ENCODE measurements around the gene REELD1.

Gene REELD1

GRCh38 chr4:146229406-146229805, 15.1 kb downstream of the REELD1 start:
- no peak for DNase-seq

DNA sequence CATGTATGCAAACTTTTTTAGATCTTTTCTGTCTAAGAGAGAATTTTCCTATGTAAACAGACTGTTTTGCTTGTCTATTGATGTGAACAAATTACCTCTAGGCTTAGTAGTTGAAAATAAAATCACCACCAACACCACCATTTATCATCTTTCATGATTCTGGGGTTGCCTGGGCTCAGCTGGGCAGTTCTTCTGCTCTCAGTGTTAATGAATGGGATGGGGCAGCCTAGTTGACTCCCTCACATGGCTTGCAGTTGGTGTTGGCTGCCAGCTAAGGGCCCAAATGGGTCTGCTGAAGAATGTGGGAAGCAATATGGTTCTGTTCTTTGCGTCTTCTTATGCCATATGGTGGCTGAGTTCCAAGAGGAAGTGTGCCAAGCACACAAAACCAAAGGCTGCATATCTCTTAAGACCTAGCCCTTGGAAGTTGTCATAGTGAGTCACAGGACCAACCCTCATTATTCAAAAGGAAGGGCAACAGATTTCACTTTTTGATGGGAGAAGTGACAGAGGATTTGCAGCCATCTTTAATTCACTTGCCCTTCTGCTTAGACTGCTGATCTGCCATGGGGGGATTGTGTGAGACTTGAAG, 17.9 kb downstream of the REELD1 start:
- DNase-seq = no peak

DNA sequence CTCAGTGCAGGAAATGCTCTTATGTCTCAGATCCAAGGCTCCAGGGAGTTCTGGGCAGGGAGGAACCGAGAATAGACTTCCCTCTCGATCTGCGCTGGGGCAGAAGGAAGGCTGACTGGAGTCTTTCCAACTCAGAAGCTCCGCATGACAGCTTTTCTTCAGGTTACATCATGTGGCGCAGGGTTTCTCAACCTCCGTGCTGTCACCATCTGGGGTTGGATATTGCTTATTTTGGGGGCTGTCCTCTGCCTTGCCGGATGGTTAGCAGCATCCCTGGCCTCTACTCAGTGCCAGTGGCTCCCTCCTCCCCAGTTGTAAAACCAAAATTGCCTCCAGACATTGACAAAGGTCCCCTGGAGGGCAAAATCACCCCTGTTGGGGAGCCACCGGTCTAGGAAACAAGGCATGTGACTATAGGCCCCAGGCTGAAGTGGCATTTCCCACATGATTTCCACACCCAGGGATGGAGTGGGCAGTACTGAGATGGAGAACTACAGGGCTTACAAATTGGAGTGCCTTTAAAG, 21.4 kb downstream of the REELD1 start:
- DNase-seq = no peak

DNA sequence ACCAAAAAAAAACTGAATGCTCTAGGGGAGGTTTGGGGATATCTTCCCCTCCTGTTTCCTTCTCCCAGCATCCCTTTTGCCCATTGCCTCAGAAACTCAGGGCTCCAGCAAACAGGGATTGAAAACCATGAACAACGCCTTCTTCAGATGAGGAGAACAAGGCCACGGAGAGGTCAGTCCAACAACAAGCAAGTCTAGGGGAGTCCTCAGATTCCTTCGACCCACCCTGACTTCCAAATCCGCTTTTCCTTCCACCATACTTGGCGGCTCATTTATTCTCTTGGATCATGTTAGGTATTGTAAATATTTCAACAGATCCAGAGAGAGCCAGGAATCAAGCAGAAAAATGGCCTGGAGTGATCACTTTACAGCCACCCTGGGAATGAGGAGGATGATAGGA, 21.9 kb downstream of the REELD1 start:
- DNase-seq = no peak

DNA sequence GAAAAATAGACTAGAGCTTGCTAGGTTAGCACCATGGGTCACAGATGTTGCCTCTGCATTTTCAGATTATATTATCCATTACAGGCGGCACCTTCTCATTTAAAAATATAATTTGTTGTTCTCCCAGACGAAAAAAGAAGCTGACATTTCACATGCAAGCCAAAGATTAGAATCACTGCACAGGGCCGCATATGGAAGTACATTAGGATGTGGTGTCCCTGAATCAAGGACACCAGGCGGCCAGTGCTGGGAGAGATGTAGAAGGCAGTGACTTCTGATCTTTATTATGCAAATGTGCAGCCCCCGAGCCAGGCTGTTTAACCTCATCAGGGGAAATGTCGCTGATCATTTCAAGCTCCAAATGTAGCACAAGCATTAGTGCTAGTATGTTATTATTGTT, 22.8 kb downstream of the REELD1 start:
- no peak for DNase-seq

- no peak for DNase-seq
These were observed 23.8 kb downstream of the REELD1 start for GRCh38 chr4:146238107-146238506.

DNA sequence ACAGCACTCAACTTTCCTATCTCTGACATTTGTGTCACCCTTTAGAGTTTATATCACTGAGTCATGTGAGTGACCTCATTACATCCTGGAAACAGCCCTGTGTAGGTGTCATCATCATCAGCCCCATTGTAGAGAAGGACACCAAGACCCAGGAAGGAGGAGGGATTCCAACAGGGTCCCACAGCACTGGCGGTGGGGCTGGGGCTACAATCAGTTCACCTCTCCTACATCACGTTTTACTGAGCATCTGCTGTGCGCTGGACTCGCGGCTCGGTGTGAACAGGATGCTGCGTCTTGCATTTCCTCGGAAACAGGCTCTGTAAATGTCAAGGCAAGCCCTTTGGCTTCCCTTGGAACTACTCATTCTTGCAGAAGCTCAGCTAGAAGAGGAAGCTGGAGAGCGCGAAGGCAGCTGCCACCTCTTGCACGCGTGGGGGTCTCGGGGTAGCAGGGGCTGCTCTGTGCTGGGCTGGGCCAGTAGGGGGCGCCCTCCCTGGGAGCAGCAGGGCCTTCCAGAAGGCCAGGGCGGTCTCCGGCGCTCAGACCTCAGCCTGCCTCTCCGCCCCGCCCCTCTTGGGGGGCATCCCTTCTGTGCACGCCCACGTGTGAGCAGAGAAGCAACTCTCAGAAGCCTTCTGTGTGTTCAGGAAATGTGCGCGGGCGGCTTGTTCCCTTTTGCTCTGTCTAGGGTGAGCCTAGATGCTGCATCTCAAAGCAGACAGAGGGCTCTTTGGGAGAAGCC, 29.0 kb downstream of the REELD1 start:
- no peak for DNase-seq

- DNase-seq = no peak
These were observed 29.5 kb downstream of the REELD1 start for GRCh38 chr4:146243883-146244277.

GRCh38 chr4:146244496-146244895, 30.2 kb downstream of the REELD1 start:
- no peak for DNase-seq

DNA sequence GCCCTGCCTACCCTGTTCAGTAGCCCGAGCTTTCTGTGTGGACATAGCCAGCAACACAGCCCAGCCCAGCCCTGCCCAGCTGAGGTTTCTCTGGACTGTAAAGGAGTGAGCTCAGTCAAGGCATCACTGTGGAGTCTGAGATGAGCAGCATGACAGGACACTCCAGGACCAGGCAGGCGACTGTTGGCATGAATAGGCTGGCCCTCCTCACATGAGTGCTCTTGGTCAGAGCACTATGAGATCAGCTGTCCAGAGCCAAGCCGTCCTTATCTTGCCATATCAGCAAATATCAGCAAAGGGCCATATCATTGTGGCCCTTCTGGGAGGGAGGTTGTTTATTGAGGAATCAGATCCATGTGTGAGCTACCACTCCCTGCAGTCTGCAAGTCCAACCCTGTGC, 30.9 kb downstream of the REELD1 start:
- no peak for DNase-seq

DNA sequence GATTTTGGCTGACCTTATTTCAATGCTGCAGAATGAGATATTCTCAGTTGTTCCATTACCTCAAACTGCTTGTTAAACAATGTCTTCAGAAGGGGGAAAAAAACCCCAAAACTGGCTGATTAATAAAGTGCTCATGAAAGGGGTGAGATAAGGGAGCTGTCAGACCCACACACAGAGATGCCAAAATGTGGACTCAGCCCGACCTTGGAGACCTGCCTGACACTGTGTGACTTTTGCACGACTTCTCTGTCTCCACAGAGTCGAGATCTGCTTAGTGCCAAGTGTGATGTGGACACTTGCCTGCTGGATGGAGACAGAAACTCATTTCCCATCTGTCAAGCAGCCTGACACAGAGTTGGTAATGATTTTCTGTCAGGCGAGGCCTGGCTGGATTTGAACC, 31.5 kb downstream of the REELD1 start:
- no peak for DNase-seq

- no peak for DNase-seq
These were observed 32.0 kb downstream of the REELD1 start for GRCh38 chr4:146246381-146246780.

- DNase-seq = no peak
These were observed 33.0 kb downstream of the REELD1 start for GRCh38 chr4:146247356-146247755.

- DNase-seq = no peak
These were observed 38.8 kb downstream of the REELD1 start for GRCh38 chr4:146252969-146253611.

GRCh38 chr4:146255463-146255862, 41.1 kb downstream of the REELD1 start:
- DNase-seq = no peak

- peak; percentile 22 for DNase-seq
These were observed 41.5 kb downstream of the REELD1 start for GRCh38 chr4:146255874-146256273.

DNA sequence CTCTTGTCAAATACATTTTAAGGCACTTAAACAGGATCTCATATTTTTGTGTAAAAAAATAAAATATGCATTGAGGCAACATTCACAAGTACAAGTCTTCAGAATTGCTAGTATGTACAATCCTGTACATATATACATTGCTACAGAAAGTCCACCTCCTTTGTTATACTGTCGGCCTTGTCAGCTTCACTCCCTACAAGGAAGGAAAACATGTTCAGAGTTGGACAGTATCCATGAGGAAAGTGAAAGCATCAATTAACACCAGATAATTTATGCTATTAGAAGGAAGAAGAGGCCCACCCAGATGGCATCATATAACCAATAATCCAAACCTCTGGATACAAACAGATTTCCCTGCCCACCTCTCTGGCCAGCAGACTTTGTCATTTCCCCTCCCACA, 42.0 kb downstream of the REELD1 start:
- DNase-seq = no peak

GRCh38 chr4:146257511-146257910, 43.2 kb downstream of the REELD1 start:
- DNase-seq = no peak

DNA sequence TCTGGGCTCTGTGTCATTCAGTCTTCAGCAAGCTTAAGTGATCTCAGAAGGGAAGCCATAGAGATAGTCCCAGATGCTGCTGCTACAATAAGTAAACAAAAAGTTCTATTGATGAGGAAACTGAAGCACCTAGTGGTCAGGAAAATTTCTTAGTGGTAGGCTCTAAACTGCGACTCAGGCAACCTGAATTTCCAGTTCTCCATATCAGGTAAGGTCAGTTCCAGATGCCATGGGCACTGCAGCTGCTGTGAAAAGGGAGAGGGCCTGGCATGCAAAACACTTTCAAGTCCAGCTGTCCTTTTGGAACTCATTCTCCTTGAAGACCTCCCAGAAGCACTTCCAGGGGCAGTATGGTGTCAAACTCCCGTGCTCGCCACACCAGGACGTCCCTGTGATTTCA, 46.2 kb downstream of the REELD1 start:
- DNase-seq = no peak

DNA sequence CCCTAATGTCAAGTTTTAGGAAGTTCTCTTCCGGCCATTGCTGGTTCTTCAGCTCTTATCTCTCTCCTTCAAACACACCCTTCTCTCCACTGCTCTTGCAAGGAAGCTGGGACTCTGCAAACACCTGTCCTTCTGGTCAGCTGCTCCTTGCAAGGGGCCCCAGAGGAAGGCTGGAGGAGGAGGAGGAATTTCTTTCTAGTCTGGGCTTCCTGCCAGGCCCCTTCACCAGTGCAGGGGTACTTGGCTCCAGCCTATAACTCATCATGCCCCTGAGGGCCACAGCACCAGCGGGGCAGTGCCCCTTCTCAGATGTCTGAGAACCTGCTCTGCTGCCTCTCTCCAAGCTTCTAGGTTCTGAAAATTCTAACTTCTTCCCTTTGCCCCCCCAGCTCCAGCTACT, 46.7 kb downstream of the REELD1 start:
- no peak for DNase-seq

- no peak for DNase-seq
These were observed 49.5 kb downstream of the REELD1 start for GRCh38 chr4:146263793-146264192.

GRCh38 chr4:146265950-146266490, 51.7 kb downstream of the REELD1 start:
- no peak for DNase-seq

DNA sequence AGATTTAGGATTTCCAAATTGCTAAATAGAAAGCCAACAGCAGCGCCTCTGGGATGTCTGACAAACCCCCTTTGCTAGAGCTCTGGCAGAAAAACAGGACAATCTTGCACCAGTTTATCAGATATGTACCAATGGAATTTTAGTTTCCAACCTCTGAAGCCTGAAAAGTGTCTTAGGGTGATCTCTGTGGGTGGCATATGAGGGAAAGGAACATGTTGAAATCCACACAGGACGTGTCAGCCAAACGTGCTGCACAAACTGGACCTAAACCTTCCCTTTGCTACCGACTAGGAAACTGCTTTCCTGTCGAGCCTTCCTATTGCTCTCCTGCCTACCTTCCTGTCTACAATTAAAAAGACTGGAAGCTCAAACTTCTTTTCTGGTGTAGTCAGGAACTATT, 53.5 kb downstream of the REELD1 start:
- no peak for DNase-seq

- DNase-seq = no peak
These were observed 54.9 kb downstream of the REELD1 start for GRCh38 chr4:146269228-146269653.
